Measurements from ENCODE around the gene AMFR. TPM values are rescaled to one million over a fixed set of nuclear protein-coding genes. Genes with fewer than 3 reads are reported as not detected.

AMFR gene
- total and polyA plus RNA-seq, 2 of the 13 experiments (the other 11 are each of a cell fraction or from before 2014, with no cell fraction given), result 52.9 to 108 TPM

- TF ChIP-seq NFYB (CRISPR knock-in tag; IDR thresholded peaks at IDR 0.05) (no peak), ZIK1 (CRISPR knock-in tag; IDR thresholded peaks at IDR 0.05; ENCODE audit: borderline replicate concordance, low read depth) (no peak; the same call in 1 of the 2 replicates), HNRNPK (IDR thresholded peaks at IDR 0.05; ENCODE audit: low read depth, low read length, poor library complexity, severe bottlenecking) (no peak), NR3C1 (CRISPR knock-in tag; IDR thresholded peaks at IDR 0.05) (no peak), SRY (CRISPR knock-in tag; IDR thresholded peaks at IDR 0.05) (peak; percentile 87), DMTF1 (CRISPR knock-in tag; IDR thresholded peaks at IDR 0.05) (no peak), ZNF121 (CRISPR knock-in tag; IDR thresholded peaks at IDR 0.05) (peak; percentile 60; the same call in 1 of the 2 replicates), ZNF260 (CRISPR knock-in tag; IDR thresholded peaks at IDR 0.05; ENCODE audit: borderline replicate concordance, low read depth) (no peak), DPF2 (CRISPR knock-in tag; IDR thresholded peaks at IDR 0.05; ENCODE audit: borderline replicate concordance, low read depth) (no peak), ARID5B (CRISPR knock-in tag; IDR thresholded peaks at IDR 0.05) (0 out of 2 replicates have a peak, but pooled peaks have one; percentile 2), ZNF766 (CRISPR knock-in tag; IDR thresholded peaks at IDR 0.05; ENCODE audit: borderline replicate concordance) (no peak), ZZZ3 (CRISPR knock-in tag; IDR thresholded peaks at IDR 0.05; ENCODE audit: borderline replicate concordance) (no peak)
- TF ChIP-seq, protein P1, sequence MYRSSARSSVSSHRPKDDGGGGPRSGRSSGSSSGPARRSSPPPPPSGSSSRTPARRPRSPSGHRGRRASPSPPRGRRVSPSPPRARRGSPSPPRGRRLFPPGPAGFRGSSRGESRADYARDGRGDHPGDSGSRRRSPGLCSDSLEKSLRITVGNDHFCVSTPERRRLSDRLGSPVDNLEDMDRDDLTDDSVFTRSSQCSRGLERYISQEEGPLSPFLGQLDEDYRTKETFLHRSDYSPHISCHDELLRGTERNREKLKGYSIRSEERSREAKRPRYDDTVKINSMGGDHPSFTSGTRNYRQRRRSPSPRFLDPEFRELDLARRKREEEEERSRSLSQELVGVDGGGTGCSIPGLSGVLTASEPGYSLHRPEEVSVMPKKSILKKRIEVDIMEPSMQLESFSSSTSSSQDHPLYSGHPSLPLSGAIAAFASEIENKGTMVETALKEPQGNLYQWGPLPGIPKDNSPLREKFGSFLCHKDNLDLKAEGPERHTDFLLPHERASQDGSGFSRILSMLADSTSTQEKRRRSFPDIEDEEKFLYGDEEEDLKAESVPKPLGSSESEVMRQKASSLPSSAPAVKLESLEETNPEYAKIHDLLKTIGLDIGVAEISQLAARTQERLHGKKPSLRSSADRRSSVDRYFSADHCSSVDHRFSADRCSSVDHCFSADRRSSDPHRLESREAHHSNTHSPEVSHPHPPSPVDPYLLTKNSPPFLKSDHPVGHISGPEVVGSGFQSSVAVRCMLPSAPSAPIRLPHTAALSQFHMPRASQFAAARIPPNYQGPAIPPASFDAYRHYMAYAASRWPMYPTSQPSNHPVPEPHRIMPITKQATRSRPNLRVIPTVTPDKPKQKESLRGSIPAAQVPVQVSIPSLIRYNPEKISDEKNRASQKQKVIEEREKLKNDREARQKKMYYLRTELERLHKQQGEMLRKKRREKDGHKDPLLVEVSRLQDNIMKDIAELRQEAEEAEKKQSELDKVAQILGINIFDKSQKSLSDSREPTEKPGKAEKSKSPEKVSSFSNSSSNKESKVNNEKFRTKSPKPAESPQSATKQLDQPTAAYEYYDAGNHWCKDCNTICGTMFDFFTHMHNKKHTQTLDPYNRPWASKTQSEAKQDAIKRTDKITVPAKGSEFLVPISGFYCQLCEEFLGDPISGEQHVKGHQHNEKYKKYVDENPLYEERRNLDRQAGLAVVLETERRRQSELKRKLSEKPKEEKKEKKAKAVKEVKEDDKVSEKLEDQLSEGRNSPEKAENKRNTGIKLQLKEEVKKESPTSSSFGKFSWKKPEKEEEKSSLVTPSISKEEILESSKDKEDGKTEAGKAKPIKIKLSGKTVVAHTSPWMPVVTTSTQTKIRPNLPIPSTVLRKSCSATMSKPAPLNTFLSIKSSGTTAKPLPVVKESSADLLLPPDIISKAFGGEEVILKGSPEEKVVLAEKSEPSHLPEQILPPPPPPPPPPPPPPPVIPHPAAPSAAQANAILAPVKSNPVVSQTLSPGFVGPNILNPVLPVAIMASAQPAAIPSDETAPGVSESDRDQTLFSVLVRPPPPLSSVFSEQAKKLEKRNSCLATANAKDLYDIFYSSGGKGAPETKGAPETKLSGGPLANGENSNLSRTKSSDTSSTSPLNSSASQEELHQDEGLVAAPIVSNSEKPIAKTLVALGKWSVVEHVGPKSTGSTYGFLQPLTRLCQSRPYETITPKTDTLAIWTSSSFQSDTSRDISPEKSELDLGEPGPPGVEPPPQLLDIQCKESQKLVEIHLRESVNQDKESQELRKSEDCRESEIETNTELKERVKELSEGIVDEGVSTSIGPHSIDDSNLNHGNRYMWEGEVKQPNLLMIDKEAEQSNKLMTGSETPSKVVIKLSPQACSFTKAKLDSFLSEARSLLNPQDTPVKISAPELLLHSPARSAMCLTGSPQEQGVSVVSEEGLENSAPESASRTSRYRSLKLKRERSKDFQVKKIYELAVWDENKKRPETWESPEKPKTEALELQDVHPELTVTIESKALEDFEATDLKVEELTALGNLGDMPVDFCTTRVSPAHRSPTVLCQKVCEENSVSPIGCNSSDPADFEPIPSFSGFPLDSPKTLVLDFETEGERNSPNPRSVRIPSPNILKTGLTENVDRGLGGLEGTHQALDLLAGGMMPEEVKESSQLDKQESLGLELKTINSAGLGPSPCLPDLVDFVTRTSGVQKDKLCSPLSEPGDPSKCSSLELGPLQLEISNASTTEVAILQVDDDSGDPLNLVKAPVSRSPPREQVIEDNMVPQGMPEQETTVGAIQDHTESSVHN (CRISPR knock-in tag; IDR thresholded peaks at IDR 0.05), result no peak
Measured at GRCh38 chr16:56451753-56452689, 26.7 kb upstream of the AMFR start (continued).
